Measurements from ENCODE around the gene ZNF444. TPM values are rescaled to one million over a fixed set of nuclear protein-coding genes. Genes with fewer than 3 reads are reported as not detected.

ZNF444 gene
- total and polyA plus RNA-seq, 2 of the 4 experiments (the other 2 are of a cell fraction) = 2.5 to 20.3 TPM

- DNase-seq = no peak
- Histone ChIP-seq H2BK5ac (ENCODE audit: low read depth, low read length, poor library complexity, severe bottlenecking) (no peak overlapping the region), H3K27ac (ENCODE audit: insufficient read depth, low read length) (no peak overlapping the region), H3K9me1 (ENCODE audit: insufficient read depth, low read length) (peaks cover 9% of the 10 kb centered on the region), H2BK120ac (ENCODE audit: low read depth, low read length) (no peak overlapping the region), H4K91ac (ENCODE audit: insufficient read depth, low read depth, low read length) (no peak overlapping the region), H3K4ac (ENCODE audit: low read depth, low read length) (no peak overlapping the region), H2AK9ac (replicated peaks; ENCODE audit: low read depth, low read length, poor library complexity) (no peak overlapping the region), H3K36me3 (ENCODE audit: control insufficient read depth, insufficient read depth, low read length) (0 out of 2 replicates have a peak, but pooled peaks cover under 1% of the 10 kb centered on the region), H3K23ac (ENCODE audit: low read depth, low read length) (no peak overlapping the region; the same call in 1 of the 2 replicates), H3K9me3 (ENCODE audit: control insufficient read depth, insufficient read depth, low read length) (no peaks in the 10 kb centered on the region), H3K79me1 (ENCODE audit: low read depth in 1 of 2, low read length in 2 of 2) (peaks cover 9 to 10% of the 10 kb centered on the region in 2 experiments), H2AK5ac (ENCODE audit: low read depth, low read length) (no peak overlapping the region), H3K4me3 (ENCODE audit: insufficient read depth, low read depth, low read length) (no peak overlapping the region), H3K14ac (replicated peaks; ENCODE audit: low read depth, low read length) (no peak overlapping the region), H3K56ac (ENCODE audit: extremely low read depth, insufficient read depth, low read length) (no peak overlapping the region), H3K4me1 (ENCODE audit: control insufficient read depth, insufficient read depth, low read length) (peaks cover 8% of the 10 kb centered on the region; the same call in 1 of the 2 replicates), H4K20me1 (ENCODE audit: insufficient read depth, low read length) (no peaks in the 10 kb centered on the region), H2BK20ac (ENCODE audit: low read depth, low read length) (no peak overlapping the region), H3K9ac (ENCODE audit: low read depth, low read length) (no peak overlapping the region), H2BK15ac (ENCODE audit: low read depth, low read length) (no peak overlapping the region), H4K8ac (ENCODE audit: low read depth in 2 of 2, low read length in 2 of 2) (no peak overlapping the region), H2AFZ (replicated peaks; ENCODE audit: low read length, poor library complexity) (no peak overlapping the region), H3K27me3 (ENCODE audit: control insufficient read depth, insufficient read depth, low read length) (no peaks in the 10 kb centered on the region), H3K18ac (ENCODE audit: low read depth, low read length) (no peak overlapping the region), H3K4me2 (ENCODE audit: low read depth, low read length) (no peak overlapping the region), H4K5ac (ENCODE audit: low read depth, low read length) (no peak overlapping the region)
- intact Hi-C loops (cut with micrococcal nuclease) = no loop called here
- CTCF ChIA-PET = no interaction called here
- TF ChIP-seq RFX5 (IDR thresholded peaks at IDR 0.05; ENCODE audit: low read depth, low read length) (no peak), FOS (IDR thresholded peaks at IDR 0.05; ENCODE audit: low read depth, low read length) (no peak), USF2 (IDR thresholded peaks at IDR 0.05; ENCODE audit: low read depth, low read length) (no peak), MXI1 (IDR thresholded peaks at IDR 0.05; ENCODE audit: borderline replicate concordance, low read depth, low read length) (no peak), SMC3 (IDR thresholded peaks at IDR 0.05; ENCODE audit: low read depth, low read length) (no peak), CHD1 (IDR thresholded peaks at IDR 0.05; ENCODE audit: low read depth, low read length) (no peak), RAD21 (IDR thresholded peaks at IDR 0.05; ENCODE audit: low read length) (no peak), MAFK (IDR thresholded peaks at IDR 0.05; ENCODE audit: low read depth, low read length) (no peak), CTCF (conservative IDR thresholded peaks at IDR 0.05; ENCODE audit: low read depth, low read length) (no peak), CEBPB (IDR thresholded peaks at IDR 0.05; ENCODE audit: low read depth, low read length) (no peak), RCOR1 (IDR thresholded peaks at IDR 0.05; ENCODE audit: insufficient replicate concordance, low read length) (no peak), BHLHE40 (IDR thresholded peaks at IDR 0.05; ENCODE audit: low read depth, low read length) (no peak)
- TF ChIP-seq, protein P1, sequence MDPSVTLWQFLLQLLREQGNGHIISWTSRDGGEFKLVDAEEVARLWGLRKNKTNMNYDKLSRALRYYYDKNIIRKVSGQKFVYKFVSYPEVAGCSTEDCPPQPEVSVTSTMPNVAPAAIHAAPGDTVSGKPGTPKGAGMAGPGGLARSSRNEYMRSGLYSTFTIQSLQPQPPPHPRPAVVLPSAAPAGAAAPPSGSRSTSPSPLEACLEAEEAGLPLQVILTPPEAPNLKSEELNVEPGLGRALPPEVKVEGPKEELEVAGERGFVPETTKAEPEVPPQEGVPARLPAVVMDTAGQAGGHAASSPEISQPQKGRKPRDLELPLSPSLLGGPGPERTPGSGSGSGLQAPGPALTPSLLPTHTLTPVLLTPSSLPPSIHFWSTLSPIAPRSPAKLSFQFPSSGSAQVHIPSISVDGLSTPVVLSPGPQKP (IDR thresholded peaks at IDR 0.05; ENCODE audit: borderline replicate concordance, low read depth, low read length) = no peak
- POLR2A ChIA-PET (ENCODE audit: unreplicated experiment) = no interaction called here
- ATAC-seq (ENCODE audit: low read depth) = no peak
- dilution Hi-C loops (cut with HindIII; ENCODE audit: low sequenced_read_pairs, unreplicated experiment) = no loop called here
- 80% methylated on average over 2 of the region's 6 CpGs; no CpG with 5 or more reads in 1 of the 2 experiments for WGBS, 2 experiments (ENCODE audit: extremely low coverage in 2 of 2, insufficient read length in 1 of 2)
- in situ Hi-C loops (cut with MboI; ENCODE audit: low sequenced_read_pairs) = loop anchor here (25.0 kb wide), 2 partner anchors 450 to 1675 kb away; partner anchors contain the start of genes CDC42EP5, EPN1 and LENG9
- BruUV-seq (replicated peaks) = no TSS peak
Measured at GRCh38 chr19:56137405-56137804, 3.7 kb upstream of the ZNF444 start.
